GM18499 (cell line): Measurements from ENCODE around the gene TMEM187.

ENCODE experiments used
- ATAC-seq: cut with Tn5 transposase; IDR thresholded peaks from one replicate; pipeline ENCODE4 v1.9.1; 2021; ENCODE audit warnings: moderate number of reproducible peaks; ENCODE audit not compliant: insufficient read depth, unreplicated experiment

TMEM187 gene

GRCh38 chrX:154032653-154033052 lies 60.1 kb downstream of the TMEM187 start:
- ATAC-seq = no peak
